HG02973 (cell line): ENCODE results near the gene CFAP157.

ENCODE experiments used
- ATAC-seq: cut with Tn5 transposase; IDR thresholded peaks from one replicate; pipeline ENCODE4 v1.9.1; 2021; ENCODE audit warnings: moderate library complexity; ENCODE audit not compliant: unreplicated experiment

The CFAP157 gene

GRCh38 chr9:127706836-127707241 is at the start of gene CFAP157:
CFAP157 (plus strand) TSS chr9:127706988; CDS start chr9:127707032, 44 bp downstream.
- no peak for ATAC-seq

- no peak for ATAC-seq
Observed at GRCh38 chr9:127658428-127658827, 48.4 kb upstream of the CFAP157 start.

- ATAC-seq = no peak
Observed at GRCh38 chr9:127660886-127661741, 45.7 kb upstream of the CFAP157 start.

- ATAC-seq = no peak
Observed at GRCh38 chr9:127662617-127663016, 44.2 kb upstream of the CFAP157 start.

- no peak for ATAC-seq
Observed at GRCh38 chr9:127664324-127664677, 42.5 kb upstream of the CFAP157 start.

- ATAC-seq = no peak
Observed at GRCh38 chr9:127664678-127665507, 41.9 kb upstream of the CFAP157 start.

GRCh38 chr9:127667127-127667844 is 39.5 kb upstream of the CFAP157 start:
- ATAC-seq = no peak

- ATAC-seq = no peak
Observed at GRCh38 chr9:127667906-127668305, 38.9 kb upstream of the CFAP157 start.

GRCh38 chr9:127673234-127673633 is 33.6 kb upstream of the CFAP157 start:
- no peak for ATAC-seq

GRCh38 chr9:127676638-127677037 is 30.1 kb upstream of the CFAP157 start:
- ATAC-seq = no peak

- no peak for ATAC-seq
Observed at GRCh38 chr9:127679506-127679905, 27.3 kb upstream of the CFAP157 start.

GRCh38 chr9:127680226-127680625 is 26.6 kb upstream of the CFAP157 start:
- ATAC-seq = no peak

GRCh38 chr9:127680846-127681245 is 25.9 kb upstream of the CFAP157 start:
- ATAC-seq = no peak

GRCh38 chr9:127682351-127683136 is 24.2 kb upstream of the CFAP157 start:
- ATAC-seq = no peak

- no peak for ATAC-seq
Observed at GRCh38 chr9:127683723-127684122, 23.1 kb upstream of the CFAP157 start.

GRCh38 chr9:127684576-127684975 is 22.2 kb upstream of the CFAP157 start:
- ATAC-seq = no peak

- ATAC-seq = no peak
Observed at GRCh38 chr9:127686461-127687393, 20.1 kb upstream of the CFAP157 start.

GRCh38 chr9:127689329-127690000 is 17.3 kb upstream of the CFAP157 start:
- ATAC-seq = no peak

- ATAC-seq = no peak
Observed at GRCh38 chr9:127690735-127691134, 16.1 kb upstream of the CFAP157 start.
